CD1c-positive myeloid dendritic cell (primary cell): ENCODE results near the gene LRRC32.
"Not testable (repeated sequence)": the region's sequence is repeated elsewhere in the genome, so short reads cannot be mapped to it uniquely, and the experiment has no call there.

Experiments
- DNase-seq: peaks from one replicate; pipeline ENCODE4 v3.0.0-alpha.2; 2016; ENCODE audit errors: extremely low spot score

The LRRC32 gene

DNA sequence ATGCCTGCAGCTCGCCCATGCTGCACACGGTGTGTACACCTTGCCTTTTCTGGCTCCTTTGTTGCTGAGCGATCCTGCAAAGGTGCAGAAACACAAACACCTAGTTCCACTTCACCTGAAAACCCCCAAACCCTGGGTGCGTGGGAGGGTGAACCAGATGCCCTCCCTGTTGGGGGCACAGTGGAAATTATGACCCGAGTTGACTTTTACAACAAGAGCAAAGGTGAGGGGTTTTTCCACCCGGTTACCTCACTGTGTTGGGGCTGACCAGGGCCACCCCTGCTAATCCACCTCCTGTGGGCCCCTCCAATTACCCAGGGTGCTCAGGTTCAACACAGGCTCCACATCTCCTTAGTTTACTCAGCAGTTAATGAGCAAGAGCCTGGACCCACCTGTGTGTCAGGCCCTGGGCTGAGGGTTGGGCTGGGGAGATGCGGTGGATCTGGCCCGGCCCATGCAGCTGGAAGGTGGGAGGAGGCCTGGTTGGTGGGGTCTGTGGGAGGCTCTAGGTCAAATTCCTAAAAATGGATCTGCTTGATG, 42.1 kb downstream of the LRRC32 start:
- DNase-seq, result peak; percentile 15

DNA sequence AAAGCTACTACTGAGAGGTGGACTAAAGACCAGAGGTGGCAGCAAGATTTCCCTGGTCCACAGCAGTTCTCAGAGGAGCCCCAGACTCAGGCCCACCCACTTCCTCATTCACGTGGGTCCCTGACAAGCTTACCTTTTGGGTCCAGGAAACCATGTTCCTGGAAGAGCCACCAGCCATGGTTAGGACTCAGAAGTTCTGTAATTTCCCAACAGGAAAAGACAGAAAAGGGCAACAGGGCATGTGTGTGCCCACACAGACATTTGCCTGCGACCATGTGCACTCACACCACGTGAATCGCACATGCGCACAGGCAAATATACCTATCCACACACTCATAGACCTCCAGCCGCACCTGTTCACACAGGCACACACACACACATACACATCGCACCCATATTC, 42.9 kb downstream of the LRRC32 start:
- DNase-seq, result peak; percentile 57

DNA sequence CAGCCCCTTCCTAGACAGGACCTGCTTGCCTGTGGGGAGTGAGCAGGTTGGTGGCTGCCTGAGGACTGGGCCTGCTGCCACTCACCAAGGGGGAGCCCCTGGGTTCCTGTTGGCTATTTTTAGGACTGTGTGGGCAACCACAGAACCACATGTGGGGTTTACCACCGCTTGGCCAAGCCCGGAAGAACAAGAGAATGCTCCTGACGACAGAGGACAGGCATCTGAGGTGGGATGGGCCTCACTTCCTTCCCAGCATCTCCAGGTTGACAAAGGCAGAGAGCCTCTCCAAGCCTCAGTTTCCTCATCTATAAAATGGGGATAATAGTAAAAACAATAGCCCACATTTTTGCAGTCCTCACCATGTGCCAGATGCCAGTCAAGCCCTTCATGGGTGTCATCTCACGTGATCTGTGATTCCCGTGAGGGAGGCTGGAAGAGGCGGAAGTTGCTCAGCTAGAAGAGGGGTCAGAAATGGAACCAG, 43.6 kb downstream of the LRRC32 start:
- DNase-seq, result peak; percentile 67

GRCh38 chr11:76626266-76626665, 44.3 kb downstream of the LRRC32 start:
- no peak for DNase-seq

GRCh38 chr11:76625472-76626186, 44.9 kb downstream of the LRRC32 start:
- no peak for DNase-seq

DNA sequence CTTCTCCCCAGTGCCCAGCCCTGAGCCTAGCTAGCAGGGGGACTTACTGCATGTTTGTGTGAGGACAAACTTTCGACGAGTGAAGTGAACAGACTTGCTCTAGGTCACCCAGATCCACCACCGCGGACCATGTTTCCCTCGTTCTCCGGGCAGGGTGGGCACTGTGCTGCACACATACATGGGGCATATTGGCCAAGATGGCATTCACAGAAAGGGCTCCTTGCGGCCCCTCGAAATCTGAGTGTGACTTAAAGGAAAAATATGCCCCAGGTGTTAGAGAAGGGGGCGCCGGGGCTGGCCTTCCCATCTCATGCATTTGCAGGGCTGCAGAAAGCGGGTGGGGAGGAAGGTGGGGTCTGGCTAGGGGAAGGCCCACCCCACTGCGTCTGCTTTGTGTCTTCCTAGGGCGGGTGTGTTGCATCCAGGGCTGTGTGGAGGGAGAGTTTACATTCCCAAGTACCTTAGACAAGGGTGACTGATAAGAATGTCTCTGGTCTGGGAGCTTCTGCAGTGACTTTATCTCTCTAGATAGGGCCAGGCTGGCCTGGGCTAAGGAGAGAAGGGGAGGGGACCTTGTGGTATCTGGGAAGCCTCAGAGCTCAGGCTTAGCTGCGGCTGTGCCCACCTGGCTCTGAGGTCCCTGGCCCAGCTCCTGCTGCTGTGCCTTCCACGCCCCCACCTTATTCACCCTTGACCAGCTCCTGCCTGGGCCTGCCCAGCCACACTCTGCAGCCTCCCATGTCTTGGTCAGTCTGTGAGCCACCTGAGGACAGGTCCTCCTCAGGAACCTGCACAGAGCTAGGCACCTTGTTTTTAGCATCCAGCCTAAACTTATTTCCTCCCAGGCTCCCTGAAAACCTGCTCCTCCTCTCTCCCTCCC, 45.8 kb downstream of the LRRC32 start:
- DNase-seq, result no peak

DNA sequence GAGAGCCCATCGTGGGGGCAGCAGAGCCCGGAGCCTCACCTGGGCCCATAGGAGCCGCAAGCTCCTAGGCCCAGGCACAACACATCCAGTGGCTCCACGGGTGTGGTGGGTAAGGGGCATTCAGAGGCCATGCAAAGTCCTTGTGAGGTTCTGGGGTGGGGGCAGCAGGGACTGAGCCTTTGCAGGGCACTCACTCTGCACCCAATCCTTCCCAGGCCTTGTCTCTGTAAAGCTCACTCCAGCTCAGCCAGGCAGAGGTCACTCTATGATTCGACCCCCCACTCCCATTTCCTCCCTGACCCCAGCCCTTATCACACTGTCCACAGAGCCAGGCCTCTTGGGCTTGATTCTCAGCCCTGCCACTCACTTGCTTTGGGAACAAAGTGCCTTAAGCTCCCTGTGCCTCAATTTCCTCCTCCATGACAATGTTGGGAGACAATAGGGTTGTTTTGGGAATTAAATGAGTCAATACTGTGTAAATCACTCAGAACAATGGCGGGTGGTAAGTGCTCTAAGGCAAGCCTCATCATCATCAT, 46.6 kb downstream of the LRRC32 start:
- DNase-seq, result no peak

GRCh38 chr11:76623171-76623883, 47.2 kb downstream of the LRRC32 start:
- no peak for DNase-seq

GRCh38 chr11:76622493-76623094, 48.0 kb downstream of the LRRC32 start:
- no peak for DNase-seq

- no peak for DNase-seq
Measured at GRCh38 chr11:76621868-76622267, 48.7 kb downstream of the LRRC32 start.

- no peak for DNase-seq
Measured at GRCh38 chr11:76621466-76621865, 49.1 kb downstream of the LRRC32 start.

DNA sequence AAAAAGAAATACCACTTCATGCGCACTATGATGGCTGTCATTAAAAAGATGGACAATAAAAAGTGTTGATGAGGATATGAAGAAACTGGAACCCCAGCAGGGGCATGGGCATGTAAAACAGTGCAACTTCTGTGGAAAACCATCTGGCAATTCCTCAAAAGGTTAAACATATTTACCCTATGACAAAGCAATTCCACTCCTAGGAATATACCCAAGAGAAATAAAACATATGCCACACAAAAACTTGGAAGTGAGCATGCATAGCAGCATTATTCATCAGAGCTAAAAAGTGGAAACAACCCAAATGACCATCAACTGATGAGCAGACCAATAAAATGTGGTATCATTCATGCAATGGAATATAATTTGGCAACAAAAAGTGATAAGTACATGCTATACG, 50.1 kb downstream of the LRRC32 start:
- DNase-seq, result no peak

DNA sequence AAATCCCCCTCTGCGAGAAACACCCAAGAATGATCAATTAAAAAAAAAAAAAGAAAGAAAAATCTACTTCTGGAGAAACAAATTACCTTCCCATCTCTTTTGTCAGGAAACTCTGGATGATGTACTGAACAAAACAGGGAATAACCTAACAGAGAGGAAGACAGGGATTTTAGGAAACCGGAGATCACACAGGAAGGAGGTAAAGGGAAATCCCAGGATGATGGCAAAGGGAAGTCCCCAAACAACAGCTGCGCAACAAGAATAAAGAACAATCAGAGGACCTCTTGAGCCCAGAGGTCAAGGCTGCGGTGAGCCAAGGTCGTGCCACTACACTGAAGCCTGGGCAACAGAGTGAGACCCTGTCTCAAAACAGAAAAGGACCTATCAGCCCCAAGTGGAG, 50.7 kb downstream of the LRRC32 start:
- not testable (repeated sequence) for DNase-seq

DNA sequence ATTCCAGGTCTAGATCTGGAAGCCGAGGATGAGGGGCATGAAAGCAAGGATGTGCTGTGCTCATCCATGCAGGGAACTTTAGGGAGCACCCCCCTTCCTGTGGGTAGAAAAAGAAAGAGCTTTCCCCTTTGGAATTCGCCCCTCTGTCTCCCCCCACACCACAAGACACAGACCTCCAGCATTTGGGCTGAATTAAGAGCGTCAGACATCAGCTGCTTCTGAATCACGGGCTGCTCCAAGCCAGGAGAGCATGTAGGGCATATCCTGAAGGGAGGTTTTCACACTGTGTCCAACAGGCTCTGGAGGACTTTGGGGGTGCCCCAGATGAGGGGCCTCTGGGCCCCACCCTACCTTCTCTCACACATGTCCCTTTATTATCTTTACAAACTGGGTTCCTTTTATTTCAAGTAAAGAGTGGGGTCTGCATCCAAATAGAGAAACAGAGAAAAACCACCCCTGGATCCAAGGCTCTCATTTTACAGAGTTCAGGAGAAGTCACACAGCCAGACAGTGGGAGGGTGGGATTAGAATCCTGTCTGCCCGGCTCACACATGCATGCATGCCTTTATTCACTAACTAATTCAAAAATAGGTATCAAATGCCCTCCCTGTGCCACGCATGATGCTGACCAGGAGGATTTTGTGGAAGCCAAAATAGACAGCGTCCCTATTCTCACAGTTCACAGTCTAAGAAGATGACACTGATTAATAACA, 52.8 kb downstream of the LRRC32 start:
- no peak for DNase-seq

- no peak for DNase-seq
Measured at GRCh38 chr11:76616676-76617552, 53.6 kb downstream of the LRRC32 start.

GRCh38 chr11:76615950-76616349, 54.6 kb downstream of the LRRC32 start:
- DNase-seq, result no peak

GRCh38 chr11:76614471-76615179, 55.9 kb downstream of the LRRC32 start:
- DNase-seq, result no peak

DNA sequence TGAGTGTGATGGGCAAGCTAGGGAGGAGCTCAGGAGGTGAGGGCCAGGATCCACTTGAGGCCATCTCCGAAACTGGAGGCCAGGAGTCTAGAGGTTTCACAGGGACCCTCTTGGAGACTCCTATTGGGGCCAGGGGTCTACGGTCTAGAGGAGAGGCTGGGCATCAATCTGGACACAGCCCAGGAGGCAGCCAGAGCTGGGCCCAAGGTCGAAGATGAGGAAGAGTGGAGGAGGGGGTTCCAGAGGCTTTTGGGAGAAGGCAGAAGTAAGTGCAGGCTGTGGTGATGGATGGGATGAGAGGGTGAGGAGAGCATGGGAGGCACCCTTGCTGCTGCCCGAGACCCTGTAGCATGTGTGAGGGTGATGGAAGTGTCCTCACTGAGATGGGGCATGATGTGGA, 56.6 kb downstream of the LRRC32 start:
- DNase-seq, result no peak

GRCh38 chr11:76612226-76612625, 58.3 kb downstream of the LRRC32 start:
- no peak for DNase-seq
